Stomach smooth muscle (tissue), 2 donors: Measurements from ENCODE around the gene GARRE1.
"Not testable (repeated sequence)": the region's sequence is repeated elsewhere in the genome, so short reads cannot be mapped to it uniquely, and the experiment has no call there.

Source experiments
- H3K27ac ChIP-seq: one replicate; pipeline ENCODE4 v1.7.0; 2013; ENCODE audit warnings: mild to moderate bottlenecking, low read length, inconsistent platforms
- H3K27me3 ChIP-seq, 2 donors: one replicate each; pipeline ENCODE4 v1.7.0; 2013; ENCODE audit warnings: low read length in 2 of 2; ENCODE audit not compliant: insufficient read depth in 2 of 2, control insufficient read depth in 1 of 2
- H3K36me3 ChIP-seq, 2 donors: one replicate each; pipeline ENCODE4 v1.7.0; 2013; ENCODE audit warnings: low read length in 2 of 2; ENCODE audit not compliant: control insufficient read depth in 2 of 2, insufficient read depth in 2 of 2
- H3K4me1 ChIP-seq: one replicate; pipeline ENCODE4 v1.7.0; 2013; ENCODE audit warnings: low read length; ENCODE audit not compliant: control insufficient read depth, insufficient read depth
- H3K4me3 ChIP-seq, 2 donors: one replicate each; pipeline ENCODE4 v1.7.0; 2013; ENCODE audit warnings: low read length in 2 of 2
- H3K9ac ChIP-seq, 2 donors: one replicate each; pipeline ENCODE4 v1.7.0; 2013; ENCODE audit warnings: low read length in 2 of 2, mild to moderate bottlenecking in 1 of 2
- H3K9me3 ChIP-seq, 2 donors: one replicate each; pipeline ENCODE4 v1.7.0; 2013; ENCODE audit warnings: low read length in 2 of 2; ENCODE audit not compliant: control insufficient read depth in 2 of 2
- donor health status: healthy.
- donor health status: Pancreatic carcinoma.

GARRE1 gene

GRCh38 chr19:34254046-34254697, at the start of gene GARRE1:
GARRE1 (plus strand) TSS chr19:34254554; CDS start chr19:34300474, 45,920 bp downstream.
- H3K27me3 ChIP-seq, result no peaks in the 10 kb centered on the region
- H3K36me3 ChIP-seq, result no peaks in the 10 kb centered on the region
- H3K27ac ChIP-seq, result peak within 1 kb of the TSS; percentile 84
- H3K4me3 ChIP-seq, result peak within 1 kb of the TSS; percentile 67 to 89
- H3K4me1 ChIP-seq, result peaks cover 8% of the 10 kb centered on the region
- peak within 1 kb of the TSS; percentile 76 to 92 for H3K9ac ChIP-seq
- no peaks in the 10 kb centered on the region for H3K9me3 ChIP-seq

GRCh38 chr19:34205324-34205723, 49.0 kb upstream of the GARRE1 start:
- not testable (repeated sequence) for H3K27me3 ChIP-seq, H3K9me3 ChIP-seq, H3K4me3 ChIP-seq, H3K4me1 ChIP-seq, H3K9ac ChIP-seq, H3K27ac ChIP-seq
- H3K36me3 ChIP-seq, result peaks cover under 1 to 16% of the 10 kb centered on the region in 2 donors

GRCh38 chr19:34208291-34208884, 46.0 kb upstream of the GARRE1 start:
- Histone ChIP-seq H3K36me3 (peaks cover 15 to 22% of the 10 kb centered on the region in 2 donors), H3K27ac (no peak overlapping the region), H3K27me3 (no peaks in the 10 kb centered on the region), H3K9me3 (no peaks in the 10 kb centered on the region), H3K4me1 (no peaks in the 10 kb centered on the region), H3K4me3 (no peak overlapping the region), H3K9ac (no peak overlapping the region)

GRCh38 chr19:34209726-34210125, 44.6 kb upstream of the GARRE1 start:
- H3K27ac ChIP-seq, result no peak overlapping the region
- no peak overlapping the region for H3K9ac ChIP-seq
- no peaks in the 10 kb centered on the region for H3K4me1 ChIP-seq
- no peaks in the 10 kb centered on the region for H3K9me3 ChIP-seq
- H3K36me3 ChIP-seq, result peaks cover 15 to 22% of the 10 kb centered on the region in 2 donors
- H3K27me3 ChIP-seq, result no peaks in the 10 kb centered on the region
- no peak overlapping the region for H3K4me3 ChIP-seq

GRCh38 chr19:34213283-34213682, 41.1 kb upstream of the GARRE1 start:
- no peak overlapping the region for H3K4me3 ChIP-seq
- no peak overlapping the region for H3K27ac ChIP-seq
- no peaks in the 10 kb centered on the region for H3K27me3 ChIP-seq
- no peak overlapping the region for H3K9ac ChIP-seq
- no peaks in the 10 kb centered on the region for H3K9me3 ChIP-seq
- no peaks in the 10 kb centered on the region for H3K4me1 ChIP-seq
- peaks cover 19 to 23% of the 10 kb centered on the region in 2 donors for H3K36me3 ChIP-seq

- Histone ChIP-seq H3K9ac (no peak overlapping the region), H3K27ac (no peak overlapping the region), H3K9me3 (no peaks in the 10 kb centered on the region), H3K4me1 (no peaks in the 10 kb centered on the region), H3K36me3 (peaks cover 19 to 24% of the 10 kb centered on the region in 2 donors), H3K4me3 (no peak overlapping the region), H3K27me3 (no peaks in the 10 kb centered on the region)
Observed at GRCh38 chr19:34214040-34214439, 40.3 kb upstream of the GARRE1 start.

- Histone ChIP-seq H3K9me3 (no peaks in the 10 kb centered on the region), H3K27me3 (no peaks in the 10 kb centered on the region), H3K4me1 (no peaks in the 10 kb centered on the region), H3K27ac (no peak overlapping the region), H3K4me3 (no peak overlapping the region), H3K9ac (no peak overlapping the region), H3K36me3 (peaks cover 19 to 20% of the 10 kb centered on the region in 2 donors)
Observed at GRCh38 chr19:34215006-34215665, 39.2 kb upstream of the GARRE1 start.

- Histone ChIP-seq H3K27me3 (no peaks in the 10 kb centered on the region), H3K4me3 (no peak overlapping the region), H3K4me1 (no peaks in the 10 kb centered on the region), H3K9me3 (no peaks in the 10 kb centered on the region), H3K27ac (no peak overlapping the region), H3K9ac (no peak overlapping the region), H3K36me3 (peaks cover 17 to 19% of the 10 kb centered on the region in 2 donors)
Observed at GRCh38 chr19:34215666-34216038, 38.7 kb upstream of the GARRE1 start.

GRCh38 chr19:34216745-34217219, 37.6 kb upstream of the GARRE1 start:
- H3K4me3 ChIP-seq, H3K9me3 ChIP-seq, H3K27ac ChIP-seq, H3K4me1 ChIP-seq, H3K9ac ChIP-seq, H3K27me3 ChIP-seq: not testable (repeated sequence)
- peaks cover 13 to 22% of the 10 kb centered on the region in 2 donors for H3K36me3 ChIP-seq

GRCh38 chr19:34217952-34218817, 36.2 kb upstream of the GARRE1 start:
- Histone ChIP-seq H3K4me3 (no peak overlapping the region), H3K9ac (no peak overlapping the region), H3K27ac (no peak overlapping the region), H3K36me3 (peaks cover 25 to 31% of the 10 kb centered on the region in 2 donors), H3K4me1 (no peaks in the 10 kb centered on the region), H3K9me3 (no peaks in the 10 kb centered on the region), H3K27me3 (no peaks in the 10 kb centered on the region)
